H9 (cell line): ENCODE results near the gene TYW5. TPM values are rescaled to one million over a fixed set of nuclear protein-coding genes. Genes with fewer than 3 reads are reported as not detected.
"Not testable (repeated sequence)": the region's sequence is repeated elsewhere in the genome, so short reads cannot be mapped to it uniquely, and the experiment has no call there.

ENCODE experiments used
- DNase-seq: peaks from one replicate; pipeline ENCODE4 v3.0.0-alpha.2; 2017
- H2AFZ ChIP-seq: one replicate; pipeline ENCODE4 v1.6.1; 2013; ENCODE audit warnings: mild to moderate bottlenecking, low read length, control low read depth, moderate library complexity
- H2AK5ac ChIP-seq: 2 replicates; pipeline ENCODE4 v1.6.1; 2013; ENCODE audit warnings: low read length, control low read depth, mixed read lengths; ENCODE audit not compliant: insufficient read length
- H2BK120ac ChIP-seq: one replicate; pipeline ENCODE4 v1.6.1; 2013; ENCODE audit warnings: low read depth, mild to moderate bottlenecking, low read length, control low read depth, inconsistent platforms; ENCODE audit not compliant: poor library complexity, severe bottlenecking
- H2BK12ac ChIP-seq: 2 replicates; pipeline ENCODE4 v1.6.1; 2013; ENCODE audit warnings: low read length, control low read depth, mixed read lengths, low read depth; ENCODE audit not compliant: insufficient read length
- H2BK15ac ChIP-seq: 2 replicates; pipeline ENCODE4 v1.6.1; 2013; ENCODE audit warnings: low read depth, low read length, control low read depth
- H2BK20ac ChIP-seq: one replicate; pipeline ENCODE4 v1.6.1; 2013; ENCODE audit warnings: low read depth, mild to moderate bottlenecking, low read length, control low read depth, inconsistent platforms; ENCODE audit not compliant: poor library complexity, severe bottlenecking
- H2BK5ac ChIP-seq: 2 replicates; pipeline ENCODE4 v1.6.1; 2013; ENCODE audit warnings: low read length, control low read depth, mixed read lengths; ENCODE audit not compliant: insufficient read length
- H3K14ac ChIP-seq: 2 replicates; pipeline ENCODE4 v1.6.1; 2013; ENCODE audit warnings: low read length, control low read depth; ENCODE audit not compliant: insufficient read depth
- H3K18ac ChIP-seq: 2 replicates; pipeline ENCODE4 v1.6.1; 2013; ENCODE audit warnings: low read depth, mild to moderate bottlenecking, mixed read lengths, low read length, control low read depth; ENCODE audit not compliant: insufficient read length
- H3K23ac ChIP-seq: 2 replicates; pipeline ENCODE4 v1.6.1; 2013; ENCODE audit warnings: low read length, control low read depth, mixed read lengths, low read depth; ENCODE audit not compliant: insufficient read length
- H3K23me2 ChIP-seq: 2 replicates; pipeline ENCODE4 v1.6.1; 2013; ENCODE audit warnings: low read depth, mild to moderate bottlenecking, mixed read lengths, low read length, control low read depth; ENCODE audit not compliant: insufficient read length, poor library complexity, severe bottlenecking
- H3K27ac ChIP-seq: 2 replicates; pipeline ENCODE4 v1.5.1; 2013; ENCODE audit warnings: low read length, control low read depth, mixed read lengths, low read depth; ENCODE audit not compliant: insufficient read length
- H3K27me3 ChIP-seq: 2 replicates; pipeline ENCODE4 v1.6.1; 2013; ENCODE audit warnings: low read length, control low read depth, inconsistent platforms; ENCODE audit not compliant: insufficient read depth
- H3K4ac ChIP-seq: 2 replicates; pipeline ENCODE4 v1.6.1; 2013; ENCODE audit warnings: low read depth, mild to moderate bottlenecking, control low read depth, inconsistent platforms, low read length, moderate library complexity
- H3K4me1 ChIP-seq: 2 replicates; pipeline ENCODE4 v1.6.1; 2013; ENCODE audit warnings: low read length, control low read depth, inconsistent platforms; ENCODE audit not compliant: insufficient read depth
- H3K4me2 ChIP-seq: 2 replicates; pipeline ENCODE4 v1.6.1; 2013; ENCODE audit warnings: low read length, control low read depth, mixed read lengths; ENCODE audit not compliant: insufficient read length, insufficient read depth
- H3K56ac ChIP-seq: 2 replicates; pipeline ENCODE4 v1.6.1; 2013; ENCODE audit warnings: low read depth, mild to moderate bottlenecking, mixed read lengths, low read length, control low read depth; ENCODE audit not compliant: insufficient read length
- H3K79me1 ChIP-seq: 2 replicates; pipeline ENCODE4 v1.6.1; 2013; ENCODE audit warnings: low read depth, mild to moderate bottlenecking, moderate library complexity, low read length, control low read depth, inconsistent platforms; ENCODE audit not compliant: insufficient read depth, poor library complexity, severe bottlenecking
- H3K79me2 ChIP-seq: 2 replicates; pipeline ENCODE4 v1.6.1; 2013; ENCODE audit warnings: low read length, control low read depth, inconsistent platforms; ENCODE audit not compliant: insufficient read depth
- H3K9ac ChIP-seq: 2 replicates; pipeline ENCODE4 v1.6.1; 2013; ENCODE audit warnings: low read length, control low read depth, mixed read lengths; ENCODE audit not compliant: insufficient read length; ENCODE audit errors: extremely low read depth
- H3K9me3 ChIP-seq: one replicate; pipeline ENCODE4 v1.6.1; 2013; ENCODE audit warnings: low read depth, low read length, inconsistent platforms; ENCODE audit not compliant: control insufficient read depth
- H3T11ph ChIP-seq: one replicate; pipeline ENCODE4 v1.6.1; 2013; ENCODE audit warnings: mild to moderate bottlenecking, low read length, control low read depth, inconsistent platforms
- H4K20me1 ChIP-seq: one replicate; pipeline ENCODE4 v1.6.1; 2013; ENCODE audit not compliant: control insufficient read depth, insufficient read length, insufficient read depth
- H4K5ac ChIP-seq: 2 replicates; pipeline ENCODE4 v1.6.1; 2013; ENCODE audit warnings: low read depth, mild to moderate bottlenecking, mixed read lengths, low read length, control low read depth; ENCODE audit not compliant: insufficient read length
- H4K8ac ChIP-seq: replicated peaks from 2 replicates; pipeline ENCODE4 v1.6.1; 2013; ENCODE audit warnings: low read length, control low read depth, mixed read lengths, low read depth; ENCODE audit not compliant: insufficient read length
- H4K91ac ChIP-seq: 2 replicates; pipeline ENCODE4 v1.6.1; 2013; ENCODE audit warnings: low read depth, mild to moderate bottlenecking, moderate library complexity, mixed read lengths, low read length, control low read depth; ENCODE audit not compliant: insufficient read length
- H3K27ac Mint-ChIP-seq, 3 experiments: 2 replicates in 2 of 3; 3 replicates in 1 of 3; pipeline ENCODE4 v1.8.0; 2020 to 2021; ENCODE audit warnings: mixed read lengths in 3 of 3, mild to moderate bottlenecking in 1 of 3, moderate library complexity in 1 of 3
- H3K27me3 Mint-ChIP-seq: 2 replicates; pipeline ENCODE4 v1.8.0; 2021; ENCODE audit warnings: low read depth, mild to moderate bottlenecking, moderate library complexity, mixed read lengths
- H3K36me3 Mint-ChIP-seq, 3 experiments: 2 replicates in 2 of 3; 3 replicates in 1 of 3; pipeline ENCODE4 v1.8.0; 2020 to 2021; ENCODE audit warnings: low read depth in 3 of 3, mixed read lengths in 3 of 3; ENCODE audit not compliant: insufficient read depth in 1 of 3
- H3K4me1 Mint-ChIP-seq, 2 experiments: 2 replicates each; pipeline ENCODE4 v1.8.0; 2020; ENCODE audit warnings: mixed read lengths in 2 of 2
- H3K4me3 Mint-ChIP-seq, 2 experiments: 2 replicates in 1 of 2; 3 replicates in 1 of 2; pipeline ENCODE4 v1.8.0; 2020 to 2021; ENCODE audit warnings: mild to moderate bottlenecking in 2 of 2, mixed read lengths in 2 of 2, moderate library complexity in 1 of 2
- H3K9me3 Mint-ChIP-seq, 2 experiments: 2 replicates in 1 of 2; 3 replicates in 1 of 2; pipeline ENCODE4 v1.8.0; 2020; ENCODE audit warnings: mild to moderate bottlenecking in 2 of 2, mixed read lengths in 2 of 2, moderate library complexity in 1 of 2
- CTCF ChIP-seq: fragments of 200-600 bp; sonication (generic); conservative IDR thresholded peaks from 3 replicates; pipeline ENCODE4 v1.8.0; 2021; ENCODE audit warnings: antibody characterized with exemption, mild to moderate bottlenecking
- WGBS: extraction: QIAGEN DNeasy Blood & Tissue Kit; methylation state at CpG from one replicate; pipeline ENCODE4 v1.1.7; 2013; ENCODE audit warnings: missing lambda C conversion rate, low lambda C conversion rate, mixed read lengths; ENCODE audit not compliant: insufficient read length; ENCODE audit errors: extremely low coverage; 5-methylcytosine and 5-hydroxymethylcytosine counted together
- total RNA-seq: library from RNA; stranded (reverse); gene quantifications from 2 replicates; pipeline ENCODE4 v1.2.1, GENCODE V29; 2021

TYW5 gene
- total RNA-seq, 1 experiment from 2014 or later = 17.7 TPM

GRCh38 chr2:199914372-199914958, 40.8 kb downstream of the TYW5 start:
- peaks cover 10% of the 10 kb centered on the region for H3K79me1 ChIP-seq
- TF ChIP-seq CTCF = no peak
- no peak overlapping the region for H3K23ac ChIP-seq
- no peak overlapping the region for H4K91ac ChIP-seq
- Mint-ChIP-seq H3K4me3 (no peak overlapping the region; a peak in 2 of 5 replicates), H3K27me3 (no peaks in the 10 kb centered on the region; the same call in 1 of the 2 replicates), H3K36me3 (peaks cover 55 to 62% (median 57%) of the 10 kb centered on the region in 3 experiments), H3K27ac (peak overlapping the region in 1 of 3 experiments; percentile 38; a peak in 1 of 7 replicates), H3K9me3 (peaks cover 30 to 31% of the 10 kb centered on the region in 2 experiments), H3K4me1 (peaks cover 20 to 33% of the 10 kb centered on the region in 2 experiments)
- H4K5ac ChIP-seq = no peak overlapping the region
- peaks cover 49% of the 10 kb centered on the region; the same call in 1 of the 2 replicates for H3K79me2 ChIP-seq
- H2BK120ac ChIP-seq = no peak overlapping the region
- no peak overlapping the region for H3K56ac ChIP-seq
- H4K8ac ChIP-seq = no peak overlapping the region
- no peak overlapping the region for H3K4ac ChIP-seq
- no peaks in the 10 kb centered on the region for H3K27me3 ChIP-seq
- H3K9ac ChIP-seq = no peak overlapping the region
- no peak overlapping the region for H2AFZ ChIP-seq
- H3K27ac ChIP-seq = no peak overlapping the region
- H3K4me1 ChIP-seq = no peaks in the 10 kb centered on the region; the same call in 1 of the 2 replicates
- no peak overlapping the region for H2BK15ac ChIP-seq
- no peaks in the 10 kb centered on the region for H4K20me1 ChIP-seq
- H3K4me2 ChIP-seq = no peak overlapping the region
- H2AK5ac ChIP-seq = no peak overlapping the region
- no peak for DNase-seq
- H3K9me3 ChIP-seq = peaks cover 16% of the 10 kb centered on the region
- peaks cover 10% of the 10 kb centered on the region for H3K23me2 ChIP-seq
- H2BK12ac ChIP-seq = no peak overlapping the region
- no CpG with 5 or more reads among the region's 2 CpGs for WGBS
- H2BK20ac ChIP-seq = no peak overlapping the region
- no peak overlapping the region for H3K18ac ChIP-seq
- H2BK5ac ChIP-seq = no peak overlapping the region
- no peak overlapping the region for H3T11ph ChIP-seq
- H3K14ac ChIP-seq = no peak overlapping the region

GRCh38 chr2:199912553-199913114, 42.7 kb downstream of the TYW5 start:
- not testable (repeated sequence) for H3K27ac ChIP-seq, H3K27ac Mint-ChIP-seq, H3K4ac ChIP-seq, H3K27me3 ChIP-seq, H2AK5ac ChIP-seq, H3K4me1 ChIP-seq, H3K56ac ChIP-seq, H2AFZ ChIP-seq, H3T11ph ChIP-seq, H2BK120ac ChIP-seq, H3K18ac ChIP-seq, H4K91ac ChIP-seq, H4K20me1 ChIP-seq, H3K79me1 ChIP-seq, H2BK20ac ChIP-seq, H2BK12ac ChIP-seq, H2BK5ac ChIP-seq, H4K5ac ChIP-seq, H2BK15ac ChIP-seq, H3K14ac ChIP-seq, H3K27me3 Mint-ChIP-seq, DNase-seq, H3K23ac ChIP-seq, H3K9ac ChIP-seq, H4K8ac ChIP-seq
- H3K4me2 ChIP-seq = peak overlapping the region; percentile 76
- peaks cover 25 to 26% of the 10 kb centered on the region in 2 experiments for H3K9me3 Mint-ChIP-seq
- H3K23me2 ChIP-seq = peaks cover 10% of the 10 kb centered on the region
- H3K4me1 Mint-ChIP-seq = peaks cover 17 to 27% of the 10 kb centered on the region in 2 experiments
- H3K79me2 ChIP-seq = peaks cover 41% of the 10 kb centered on the region; the same call in 1 of the 2 replicates
- H3K36me3 Mint-ChIP-seq = peaks cover 38 to 45% (median 42%) of the 10 kb centered on the region in 3 experiments
- H3K9me3 ChIP-seq = peaks cover 16% of the 10 kb centered on the region
- WGBS = no CpG with 5 or more reads among the region's 12 CpGs
- peak overlapping the region; percentile 97 to 98 for H3K4me3 Mint-ChIP-seq
